ENCODE data around the gene COL21A1. TPM values are rescaled to one million over a fixed set of nuclear protein-coding genes. Genes with fewer than 3 reads are reported as not detected.

Gene COL21A1
- total and polyA plus RNA-seq, 2 of the 4 experiments (the other 2 are of a cell fraction), result 0.05 TPM; not detected in 1

GRCh38 chr6:56009636-56010035 lies 237.7 kb downstream of the COL21A1 start:
- Histone ChIP-seq H2AFZ (replicated peaks; ENCODE audit: low read length, poor library complexity) (no peak overlapping the region), H3K4me3 (ENCODE audit: insufficient read depth, low read depth, low read length) (no peak overlapping the region), H3K79me1 (ENCODE audit: low read depth in 1 of 2, low read length in 2 of 2) (no peaks in the 10 kb centered on the region), H2AK9ac (replicated peaks; ENCODE audit: low read depth, low read length, poor library complexity) (no peak overlapping the region), H2BK5ac (ENCODE audit: low read depth, low read length, poor library complexity, severe bottlenecking) (no peak overlapping the region), H3K18ac (ENCODE audit: low read depth, low read length) (no peak overlapping the region), H3K9me3 (ENCODE audit: control insufficient read depth, insufficient read depth, low read length) (no peaks in the 10 kb centered on the region), H2AK5ac (ENCODE audit: low read depth, low read length) (no peak overlapping the region), H3K9ac (ENCODE audit: low read depth, low read length) (no peak overlapping the region), H3K4me2 (ENCODE audit: low read depth, low read length) (no peak overlapping the region), H4K91ac (ENCODE audit: insufficient read depth, low read depth, low read length) (no peak overlapping the region), H3K27ac (ENCODE audit: insufficient read depth, low read length) (no peak overlapping the region), H3K4me1 (ENCODE audit: control insufficient read depth, insufficient read depth, low read length) (no peaks in the 10 kb centered on the region), H4K8ac (ENCODE audit: low read depth in 2 of 2, low read length in 2 of 2) (no peak overlapping the region), H2BK20ac (ENCODE audit: low read depth, low read length) (no peak overlapping the region), H4K20me1 (ENCODE audit: insufficient read depth, low read length) (no peaks in the 10 kb centered on the region), H3K36me3 (ENCODE audit: control insufficient read depth, insufficient read depth, low read length) (no peaks in the 10 kb centered on the region), H3K14ac (replicated peaks; ENCODE audit: low read depth, low read length) (no peak overlapping the region), H3K56ac (ENCODE audit: extremely low read depth, insufficient read depth, low read length) (no peak overlapping the region), H4K5ac (ENCODE audit: low read depth, low read length) (no peak overlapping the region), H3K4ac (ENCODE audit: low read depth, low read length) (no peak overlapping the region), H2BK15ac (ENCODE audit: low read depth, low read length) (no peak overlapping the region), H3K23ac (ENCODE audit: low read depth, low read length) (no peak overlapping the region), H3K9me1 (ENCODE audit: insufficient read depth, low read length) (no peaks in the 10 kb centered on the region), H3K27me3 (ENCODE audit: control insufficient read depth, insufficient read depth, low read length) (no peaks in the 10 kb centered on the region), H2BK120ac (ENCODE audit: low read depth, low read length) (no peak overlapping the region)
- dilution Hi-C loops (cut with HindIII; ENCODE audit: low sequenced_read_pairs, unreplicated experiment), result no loop called here
- in situ Hi-C loops (cut with MboI; ENCODE audit: low sequenced_read_pairs), result no loop called here
- ChIA-PET POLR2A (ENCODE audit: unreplicated experiment) (no interaction called here), CTCF (no interaction called here)
- intact Hi-C loops (cut with micrococcal nuclease), result loop anchor here (10.0 kb wide), 1 partner anchor 55 kb away; no protein-coding TSS in a partner anchor
- no peak for TF ChIP-seq CHD1 (IDR thresholded peaks at IDR 0.05; ENCODE audit: low read depth, low read length)
- WGBS, 2 experiments (ENCODE audit: extremely low coverage in 2 of 2, insufficient read length in 1 of 2), result no CpG with 5 or more reads among the region's 2 CpGs
- DNase-seq (no peak), ATAC-seq (ENCODE audit: low read depth) (no peak)
- BruUV-seq (replicated peaks), result no TSS peak

Small RNA genes within 50 kb of the gene (microRNA-seq; reads per million reads assigned to microRNA genes)
- not detected for gene DHFRP6 (ENCODE audit: insufficient read depth, insufficient read length)

Small RNA genes within 50 kb of the gene (small RNA-seq; reads per million reads assigned to genes)
- 0 reads per million in 5 experiments for gene DHFRP6

Measured in IMR-90 (cell line).